Smooth muscle cell (in vitro differentiated cells): ENCODE measurements around the gene ATP6V1B1. TPM values are rescaled to one million over a fixed set of nuclear protein-coding genes. Genes with fewer than 3 reads are reported as not detected.

ENCODE experiments used
- DNase-seq: peaks from one replicate; lab custom pipeline; 2025; ENCODE audit not compliant: unreplicated experiment; lab: John Stamatoyannopoulos, UW
- H2AFZ ChIP-seq: fragments of 200-600 bp; sonication (generic); 2 replicates; pipeline ENCODE4 v1.6.0; 2016; ENCODE audit warnings: antibody characterized with exemption, low read depth, mild to moderate bottlenecking
- H3F3A ChIP-seq: fragments of 200-600 bp; sonication (generic); 2 replicates; pipeline ENCODE4 v1.6.0; 2017; ENCODE audit warnings: antibody characterized with exemption, low read depth
- H3K27ac ChIP-seq: fragments of 200-600 bp; sonication (generic); 2 replicates; pipeline ENCODE4 v1.5.1; 2016; ENCODE audit warnings: low read depth, mild to moderate bottlenecking
- H3K27me3 ChIP-seq: fragments of 200-600 bp; sonication (generic); 2 replicates; pipeline ENCODE4 v1.6.1; 2016; ENCODE audit warnings: low read depth, mild to moderate bottlenecking
- H3K36me3 ChIP-seq: fragments of 200-600 bp; sonication (generic); 2 replicates; pipeline ENCODE4 v1.5.1; 2016; ENCODE audit warnings: low read depth
- H3K4me1 ChIP-seq: fragments of 200-600 bp; sonication (generic); 2 replicates; pipeline ENCODE4 v1.5.1; 2016; ENCODE audit warnings: low read depth
- H3K4me2 ChIP-seq: fragments of 200-600 bp; sonication (generic); 2 replicates; pipeline ENCODE4 v1.6.0; 2016; ENCODE audit warnings: mild to moderate bottlenecking
- H3K4me3 ChIP-seq: fragments of 200-600 bp; sonication (generic); 2 replicates; pipeline ENCODE4 v1.5.1; 2016; ENCODE audit warnings: mild to moderate bottlenecking
- H3K79me2 ChIP-seq: fragments of 200-600 bp; sonication (generic); 2 replicates; pipeline ENCODE4 v1.6.0; 2016; ENCODE audit warnings: low read depth, mild to moderate bottlenecking
- H3K9ac ChIP-seq: fragments of 200-600 bp; sonication (generic); 2 replicates; pipeline ENCODE4 v1.6.0; 2016; ENCODE audit warnings: low read depth
- H3K9me3 ChIP-seq: fragments of 200-600 bp; sonication (generic); replicated peaks from 2 replicates; pipeline ENCODE4 v1.5.1; 2016; ENCODE audit warnings: low read depth
- H4K20me1 ChIP-seq: fragments of 200-600 bp; sonication (generic); 2 replicates; pipeline ENCODE4 v1.6.0; 2016; ENCODE audit warnings: low read depth
- WGBS: methylation state at CpG from one replicate; pipeline ENCODE4 v1.1.7; 2016; ENCODE audit warnings: low lambda C conversion rate; 5-methylcytosine and 5-hydroxymethylcytosine counted together
- polyA plus RNA-seq: library from polyadenylated mRNA; unstranded; fragments of >200 nt; fragmentation: Nextera tagmentation; extraction: Ambion mirVana; gene quantifications from 2 replicates; pipeline ENCODE4 v1.2.1, GENCODE V29; 2016
- total RNA-seq: library from RNA; depleted of rRNA; stranded (reverse); fragments of >200 nt; gene quantifications from 2 replicates; pipeline ENCODE4 v1.2.3, GENCODE V29; 2014
- TF ChIP-seq, protein P1 (sequence below): fragments of 200-600 bp; sonication (generic); IDR thresholded peaks from 2 replicates; pipeline ENCODE4 v1.5.1; 2017; ENCODE audit warnings: borderline replicate concordance, mild to moderate bottlenecking, antibody characterized with exemption; ENCODE audit not compliant: insufficient read depth, poor library complexity, severe bottlenecking

Gene ATP6V1B1
- total and polyA plus RNA-seq, 2 experiments from 2014 or later, result 0.59 TPM; not detected in 1

DNA sequence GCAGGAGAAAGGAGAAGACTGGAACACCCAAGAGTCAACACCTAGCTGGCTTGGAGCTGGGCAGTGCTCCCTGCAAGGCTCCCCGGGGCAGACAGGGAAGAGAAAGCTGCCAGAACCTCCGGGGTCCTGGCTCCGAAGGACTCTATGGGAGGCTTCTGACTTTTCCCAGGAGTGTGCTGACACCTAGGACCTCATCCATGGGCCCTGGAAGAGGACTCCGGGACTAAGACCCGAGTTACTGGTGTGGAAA, 37.8 kb upstream of the ATP6V1B1 start:
- 22% methylated on average over 5 of the region's 5 CpGs for WGBS
- H3K27ac ChIP-seq, result no peak overlapping the region
- no peak overlapping the region for H2AFZ ChIP-seq
- peaks cover 9% of the 10 kb centered on the region for H4K20me1 ChIP-seq
- no peaks in the 10 kb centered on the region for H3F3A ChIP-seq
- no peaks in the 10 kb centered on the region for H3K79me2 ChIP-seq
- H3K36me3 ChIP-seq, result no peaks in the 10 kb centered on the region
- no peak for DNase-seq
- peaks cover 97% of the 10 kb centered on the region for H3K27me3 ChIP-seq
- no peak overlapping the region for H3K4me3 ChIP-seq
- H3K4me2 ChIP-seq, result no peak overlapping the region
- no peak overlapping the region for H3K9ac ChIP-seq
- H3K9me3 ChIP-seq, result no peaks in the 10 kb centered on the region
- TF ChIP-seq, protein P1, sequence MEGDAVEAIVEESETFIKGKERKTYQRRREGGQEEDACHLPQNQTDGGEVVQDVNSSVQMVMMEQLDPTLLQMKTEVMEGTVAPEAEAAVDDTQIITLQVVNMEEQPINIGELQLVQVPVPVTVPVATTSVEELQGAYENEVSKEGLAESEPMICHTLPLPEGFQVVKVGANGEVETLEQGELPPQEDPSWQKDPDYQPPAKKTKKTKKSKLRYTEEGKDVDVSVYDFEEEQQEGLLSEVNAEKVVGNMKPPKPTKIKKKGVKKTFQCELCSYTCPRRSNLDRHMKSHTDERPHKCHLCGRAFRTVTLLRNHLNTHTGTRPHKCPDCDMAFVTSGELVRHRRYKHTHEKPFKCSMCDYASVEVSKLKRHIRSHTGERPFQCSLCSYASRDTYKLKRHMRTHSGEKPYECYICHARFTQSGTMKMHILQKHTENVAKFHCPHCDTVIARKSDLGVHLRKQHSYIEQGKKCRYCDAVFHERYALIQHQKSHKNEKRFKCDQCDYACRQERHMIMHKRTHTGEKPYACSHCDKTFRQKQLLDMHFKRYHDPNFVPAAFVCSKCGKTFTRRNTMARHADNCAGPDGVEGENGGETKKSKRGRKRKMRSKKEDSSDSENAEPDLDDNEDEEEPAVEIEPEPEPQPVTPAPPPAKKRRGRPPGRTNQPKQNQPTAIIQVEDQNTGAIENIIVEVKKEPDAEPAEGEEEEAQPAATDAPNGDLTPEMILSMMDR, result no peak
- peaks cover 4% of the 10 kb centered on the region for H3K4me1 ChIP-seq

DNA sequence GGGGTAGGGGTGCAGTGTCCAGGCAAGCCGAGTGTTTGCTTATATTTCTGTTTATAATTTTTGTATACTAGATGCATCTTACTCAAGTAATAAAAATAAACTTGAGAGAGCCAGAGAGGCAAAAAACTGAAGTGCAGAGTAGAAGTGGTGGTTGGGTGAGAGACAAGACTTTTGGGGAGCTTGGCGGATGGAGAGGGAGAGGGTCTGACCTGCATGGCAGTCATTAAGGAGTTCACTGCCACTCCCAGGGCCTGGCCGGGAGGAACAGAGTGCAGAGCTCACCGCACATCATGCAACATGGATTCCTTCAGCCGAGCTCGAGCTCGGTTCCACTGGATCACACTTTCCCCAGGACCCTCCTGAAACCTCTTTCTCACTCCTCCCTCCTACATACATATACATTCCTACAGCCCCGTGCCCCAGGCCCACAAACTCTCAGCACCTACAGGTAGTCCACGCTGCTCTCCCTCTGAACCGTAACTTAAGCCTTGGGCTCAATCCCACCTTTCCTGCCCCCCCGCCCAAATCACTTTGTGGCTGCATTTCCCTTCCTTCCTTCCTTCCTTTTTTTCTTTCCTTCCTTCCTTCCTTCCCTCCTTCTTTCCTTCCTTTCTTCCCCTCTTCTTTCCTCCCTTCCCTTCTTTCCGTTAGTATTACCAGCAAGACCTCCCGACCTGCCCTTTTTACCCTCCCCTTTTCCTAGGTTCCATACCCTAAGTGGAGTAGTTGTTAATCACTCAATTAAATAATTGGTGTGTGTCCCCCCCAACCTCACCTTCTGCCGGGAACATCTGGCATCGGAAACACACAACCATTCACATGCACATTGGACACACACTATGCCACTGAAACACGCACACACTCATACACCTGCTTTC, 37.1 kb upstream of the ATP6V1B1 start:
- H3F3A ChIP-seq, result no peaks in the 10 kb centered on the region
- H2AFZ ChIP-seq, result no peak overlapping the region
- H3K79me2 ChIP-seq, result no peaks in the 10 kb centered on the region
- H3K9me3 ChIP-seq, result no peaks in the 10 kb centered on the region
- peaks cover 16% of the 10 kb centered on the region for H4K20me1 ChIP-seq
- H3K9ac ChIP-seq, result no peak overlapping the region
- no peak overlapping the region for H3K4me3 ChIP-seq
- H3K27ac ChIP-seq, result no peak overlapping the region
- 15% methylated on average over 16 of the region's 16 CpGs for WGBS
- no peaks in the 10 kb centered on the region for H3K36me3 ChIP-seq
- H3K4me2 ChIP-seq, result no peak overlapping the region
- peaks cover 4% of the 10 kb centered on the region for H3K4me1 ChIP-seq
- H3K27me3 ChIP-seq, result peaks cover 97% of the 10 kb centered on the region
- DNase-seq, result no peak
- TF ChIP-seq, protein P1, result no peak

DNA sequence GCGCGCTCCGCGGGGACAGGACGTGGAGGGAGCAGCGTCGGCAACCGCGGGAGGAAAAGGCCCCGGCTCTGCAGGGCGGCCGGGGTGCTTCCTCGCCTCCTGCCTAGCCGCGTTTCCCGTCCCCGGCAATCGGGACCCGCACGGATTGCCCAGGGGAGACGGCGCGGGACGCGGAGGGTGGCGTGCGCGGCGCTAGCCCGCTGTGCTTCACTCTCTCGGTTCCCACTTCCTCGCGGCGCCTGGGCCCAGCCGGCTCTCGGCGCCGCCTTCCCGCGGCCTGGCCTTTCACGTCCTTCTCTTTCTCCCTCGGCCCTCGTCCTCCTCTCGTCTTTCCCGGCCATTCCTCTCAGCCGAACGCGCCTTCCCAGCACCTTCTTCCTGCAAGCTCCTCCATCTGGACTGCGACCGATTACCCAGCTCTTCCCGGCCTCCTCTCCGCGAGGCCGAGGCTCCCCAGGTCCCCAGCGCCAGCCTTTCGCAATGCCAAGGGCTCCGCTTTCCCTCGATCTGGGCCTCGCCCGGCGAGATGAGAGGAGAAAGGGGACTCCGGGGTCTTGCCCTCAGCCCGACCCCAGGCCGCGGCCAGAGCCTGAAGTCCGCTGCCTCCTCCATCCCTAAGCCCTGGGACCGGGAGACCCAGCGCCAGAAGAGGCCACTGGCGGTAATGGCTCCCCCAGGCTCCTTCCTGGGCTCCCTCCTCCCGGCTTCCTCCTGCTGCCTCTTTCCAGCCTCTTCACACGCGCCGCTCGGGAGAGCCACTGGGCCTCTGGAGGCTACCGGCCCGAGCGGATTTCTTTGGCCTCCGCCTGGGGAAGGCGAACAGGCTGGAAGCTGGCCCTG, 34.3 kb upstream of the ATP6V1B1 start:
- Histone ChIP-seq H3F3A (no peaks in the 10 kb centered on the region), H3K9me3 (no peaks in the 10 kb centered on the region), H3K4me1 (peaks cover 9% of the 10 kb centered on the region), H4K20me1 (peaks cover 43% of the 10 kb centered on the region), H3K4me3 (peak overlapping the region; percentile 59), H3K27ac (no peak overlapping the region), H2AFZ (peak overlapping the region; percentile 92), H3K4me2 (peak overlapping the region; percentile 93), H3K27me3 (peaks cover 97% of the 10 kb centered on the region), H3K9ac (no peak overlapping the region), H3K36me3 (no peaks in the 10 kb centered on the region), H3K79me2 (no peaks in the 10 kb centered on the region)
- TF ChIP-seq, protein P1, result no peak
- 2% methylated on average over 73 of the region's 79 CpGs for WGBS
- no peak for DNase-seq
